Left kidney (tissue), 2 donors: ENCODE results near the gene GAMT. TPM values are rescaled to one million over a fixed set of nuclear protein-coding genes. Genes with fewer than 3 reads are reported as not detected.

Experiments
- DNase-seq: peaks from one replicate; pipeline ENCODE4 v3.0.0-alpha.2; 2013
- polyA plus RNA-seq: library from polyadenylated mRNA; unstranded; fragments of 120-200 nt; gene quantifications from one replicate; pipeline ENCODE4 v1.2.1, GENCODE V29; 2013; ENCODE audit not compliant: insufficient read length

Gene GAMT
- polyA plus RNA-seq, 1 donor, result 25.7 TPM

DNA sequence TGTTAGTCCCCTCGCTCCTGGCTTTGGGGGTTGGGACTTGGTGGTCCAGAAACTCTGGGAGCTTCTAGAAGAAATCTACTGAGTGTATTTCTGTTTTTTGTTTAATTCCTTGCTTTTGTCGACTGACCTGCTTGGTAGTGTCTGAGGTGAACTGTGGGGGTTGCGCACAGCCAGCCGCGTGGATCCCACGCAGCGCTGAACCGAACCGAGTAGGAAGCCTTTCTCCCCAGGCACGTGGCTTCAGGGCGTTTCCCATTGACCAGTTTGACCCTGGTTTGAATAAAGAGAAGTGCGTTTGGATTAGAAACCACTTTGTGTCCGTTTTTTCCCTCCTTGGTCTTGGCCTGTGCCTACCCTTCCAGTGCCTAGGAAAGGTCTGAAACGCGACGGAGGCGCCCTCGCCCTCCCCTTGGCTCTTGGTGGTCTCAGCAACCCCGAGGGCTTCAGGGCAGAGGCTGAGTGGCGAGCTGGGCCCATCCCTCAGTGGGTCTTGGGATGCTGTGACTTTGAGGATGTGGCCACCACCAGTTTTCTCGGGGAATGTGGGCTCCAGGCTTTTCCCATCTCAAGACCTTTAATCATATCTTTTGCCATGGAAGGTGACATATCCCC is 34.1 kb upstream of the GAMT start:
- DNase-seq, result no peak

DNA sequence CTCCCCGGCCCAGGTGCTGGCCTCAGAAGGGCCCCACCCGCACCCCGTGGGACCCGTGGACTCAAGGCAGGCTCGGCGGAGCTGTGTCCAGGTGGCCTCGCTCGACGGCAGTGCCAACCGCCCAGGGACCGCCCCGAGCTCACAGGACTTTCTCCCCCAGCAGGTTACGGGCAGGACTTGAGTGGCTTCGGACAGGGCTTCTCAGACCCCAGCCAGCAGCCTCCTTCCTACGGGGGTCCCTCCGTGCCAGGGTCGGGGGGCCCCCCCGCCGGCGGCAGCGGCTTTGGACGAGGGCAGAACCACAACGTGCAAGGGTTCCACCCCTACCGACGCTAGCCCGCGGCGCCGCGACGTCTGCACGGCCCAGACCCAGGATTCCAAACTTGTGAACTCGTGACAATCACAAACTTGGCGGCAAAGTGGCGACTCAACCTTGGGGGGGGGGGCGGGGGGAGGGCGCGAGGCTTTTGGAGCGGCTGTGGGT is 33.3 kb upstream of the GAMT start:
- no peak for DNase-seq

DNA sequence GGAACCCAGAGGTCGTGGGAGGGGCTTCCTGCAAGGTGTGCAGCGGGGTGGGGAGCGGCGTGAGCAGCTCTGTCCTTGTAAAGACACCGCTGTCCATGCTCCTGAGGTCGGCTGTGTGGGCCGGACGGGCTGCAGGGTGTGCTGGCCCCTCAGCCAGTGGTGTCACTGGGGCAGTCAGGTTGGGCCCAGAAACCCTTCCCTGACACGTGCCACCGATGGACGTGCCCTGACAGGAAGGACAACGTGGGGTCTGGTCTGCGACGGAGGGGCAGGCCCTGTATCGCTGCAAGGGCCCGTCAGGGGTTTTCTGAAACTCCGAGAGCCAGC is 32.7 kb upstream of the GAMT start:
- no peak for DNase-seq

DNA sequence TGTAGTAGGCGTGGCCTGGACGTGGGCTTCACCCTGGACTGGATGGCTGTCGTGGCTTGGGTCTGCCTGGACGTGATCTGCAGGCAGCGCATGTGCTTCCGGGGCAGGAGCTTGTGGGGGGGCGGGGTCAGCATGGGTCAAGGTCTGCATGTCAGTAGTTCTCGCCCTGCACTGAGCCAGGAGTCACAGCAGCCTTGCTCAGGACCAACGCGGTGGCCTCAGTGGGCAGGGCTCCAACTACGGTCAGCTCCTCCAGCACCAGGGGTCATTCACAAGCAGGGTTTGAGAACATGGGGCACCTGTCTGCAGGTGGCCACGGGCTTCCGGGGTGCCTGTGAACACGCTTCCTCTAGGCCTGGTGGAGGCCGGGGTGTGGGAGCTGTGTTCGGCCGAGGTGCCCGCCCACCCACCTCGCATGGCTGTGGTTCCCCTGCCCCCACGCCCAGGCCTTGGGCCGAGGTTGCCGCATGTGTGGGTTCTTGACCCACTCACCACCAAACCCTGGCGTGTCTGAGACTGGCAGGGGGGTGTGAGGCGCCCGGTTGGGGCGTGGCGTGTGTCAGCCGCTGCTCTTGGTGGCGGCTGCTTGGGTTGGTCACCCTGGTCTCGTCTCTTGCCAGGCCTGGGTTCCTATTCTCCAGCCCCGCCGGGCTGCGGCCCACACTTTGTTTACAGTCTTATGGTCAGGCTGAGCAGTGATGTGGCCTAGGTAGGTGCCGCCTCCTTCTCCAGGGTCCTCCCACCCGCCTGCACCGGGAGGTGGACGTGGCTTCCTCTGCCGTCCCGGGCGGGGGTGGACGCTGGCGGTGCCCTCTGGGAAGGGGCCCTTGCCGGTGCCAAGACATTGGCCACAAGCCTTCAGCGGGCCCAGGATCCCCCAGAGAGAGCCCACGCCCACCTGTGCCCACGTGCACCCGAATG is 32.0 kb upstream of the GAMT start:
- no peak for DNase-seq

DNA sequence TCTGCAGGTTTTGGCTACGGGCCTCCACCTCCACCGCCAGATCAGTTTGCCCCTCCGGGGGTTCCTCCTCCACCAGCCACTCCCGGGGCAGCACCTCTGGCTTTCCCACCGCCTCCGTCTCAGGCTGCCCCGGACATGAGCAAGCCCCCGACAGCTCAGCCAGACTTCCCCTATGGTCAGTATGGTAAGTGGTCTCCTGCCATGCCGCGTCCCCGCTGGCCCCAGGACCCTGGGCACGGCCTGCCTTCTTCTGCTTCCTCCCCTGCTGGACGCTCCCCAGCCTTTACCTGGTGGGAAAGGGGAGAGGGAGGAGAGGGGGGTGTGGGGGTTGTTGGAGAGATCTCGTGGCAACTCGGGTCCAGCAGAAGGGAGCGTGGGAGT is 31.2 kb upstream of the GAMT start:
- no peak for DNase-seq

DNA sequence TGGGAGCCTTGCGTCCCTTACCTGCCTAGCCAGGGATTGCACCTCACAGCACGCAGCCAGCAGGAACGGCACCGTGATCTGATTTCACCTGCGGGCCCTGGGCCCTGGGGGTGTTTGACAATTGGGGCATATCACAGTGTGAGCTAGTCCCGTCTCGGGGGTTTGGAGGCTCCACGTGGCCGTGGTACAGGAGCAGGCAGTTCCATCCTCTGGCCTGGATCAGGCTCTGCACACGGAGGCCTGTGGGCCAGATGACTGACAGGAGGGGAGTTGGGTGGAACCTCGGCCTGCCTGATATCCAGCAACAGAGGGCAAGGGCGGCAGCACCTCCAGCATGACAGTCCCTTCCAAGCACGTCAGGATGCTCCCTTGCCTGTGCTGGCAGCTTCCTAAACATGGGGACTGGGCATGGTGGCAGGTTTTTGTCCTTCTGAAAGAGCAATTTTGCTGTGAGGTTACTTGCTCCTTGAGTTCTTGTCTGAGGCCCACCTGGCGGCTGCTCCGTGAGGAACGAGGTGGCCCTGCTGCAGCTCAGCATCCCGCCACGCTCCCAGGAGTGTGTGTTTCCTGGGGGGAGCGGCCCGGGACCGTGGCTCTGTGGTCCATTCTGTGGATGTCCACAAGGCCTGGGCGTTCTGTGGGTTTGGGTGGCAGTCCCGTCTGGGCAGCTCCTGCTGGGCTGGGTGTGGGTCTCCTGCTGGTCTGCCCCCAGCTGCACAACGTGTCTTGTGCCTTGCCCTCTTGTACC is 30.6 kb upstream of the GAMT start:
- no peak for DNase-seq

DNA sequence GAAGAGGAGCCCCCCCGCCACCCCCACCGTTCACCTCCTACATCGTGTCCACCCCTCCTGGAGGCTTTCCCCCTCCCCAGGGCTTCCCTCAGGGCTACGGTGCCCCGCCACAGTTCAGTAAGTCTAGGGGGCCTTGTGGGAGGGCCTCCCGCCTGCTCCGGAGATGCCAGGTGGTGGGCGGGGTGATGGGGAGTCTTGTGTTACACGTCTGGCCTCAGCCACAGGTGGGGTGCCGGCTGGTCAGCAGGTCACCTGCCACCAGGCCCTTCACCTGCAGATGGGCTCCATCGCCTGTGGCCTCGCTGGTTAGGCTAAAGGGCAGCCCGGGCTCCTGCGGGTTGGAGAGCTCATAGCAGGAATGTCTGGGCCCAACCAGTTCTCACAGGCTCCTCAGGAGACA is 28.9 kb upstream of the GAMT start:
- no peak for DNase-seq

DNA sequence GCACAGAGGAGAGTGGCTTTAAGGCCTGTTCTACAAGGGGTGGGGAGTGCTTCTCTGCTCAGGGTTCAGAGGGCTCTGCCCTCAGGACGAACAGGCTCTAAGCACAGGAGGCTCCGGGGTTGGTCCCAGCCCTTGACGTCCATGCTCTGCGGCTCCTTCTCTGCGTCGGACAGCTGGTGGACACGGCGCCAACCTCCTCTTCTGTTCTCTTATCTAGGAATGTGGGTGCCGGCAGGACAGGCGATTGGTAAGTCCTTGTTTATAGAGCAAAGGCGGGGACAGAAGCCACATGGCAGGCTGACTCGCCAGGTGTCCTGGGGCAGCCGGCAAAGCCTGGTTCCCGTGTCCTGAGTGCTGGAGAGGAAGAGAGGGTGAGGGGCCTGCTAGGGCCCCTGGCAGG is 28.4 kb upstream of the GAMT start:
- DNase-seq, result no peak

DNA sequence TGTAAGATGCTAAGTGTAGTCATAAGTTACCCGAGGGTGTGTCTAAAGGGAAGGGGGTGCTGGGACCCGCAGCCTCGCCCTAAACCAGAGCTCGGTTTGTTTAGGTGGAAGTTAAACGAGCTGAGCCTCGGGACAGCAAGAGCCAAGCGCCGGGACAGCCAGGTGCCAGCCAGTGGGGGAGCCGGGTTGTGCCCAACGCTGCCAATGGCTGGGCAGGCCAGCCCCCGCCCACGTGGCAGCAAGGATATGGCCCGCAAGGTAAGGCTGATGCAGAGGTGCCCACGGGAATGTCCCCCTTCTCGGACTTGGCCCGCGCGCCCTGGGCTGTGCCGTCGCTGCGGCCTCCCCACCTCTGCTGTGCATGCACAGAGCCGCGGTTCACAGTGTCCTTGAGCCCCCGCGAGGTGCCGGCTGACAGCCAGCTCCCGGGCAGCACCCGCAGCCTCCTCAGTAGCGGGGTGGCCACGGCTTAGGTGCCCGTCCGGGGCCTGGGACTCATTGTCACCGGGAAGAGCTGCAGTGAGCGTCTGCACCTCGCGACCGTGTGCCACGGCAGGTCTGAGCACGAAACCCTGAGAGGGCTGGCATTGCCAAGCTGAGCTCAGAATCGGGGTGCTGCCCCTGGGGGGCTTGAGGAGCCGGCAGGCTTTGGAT is 27.5 kb upstream of the GAMT start:
- DNase-seq, result no peak

DNA sequence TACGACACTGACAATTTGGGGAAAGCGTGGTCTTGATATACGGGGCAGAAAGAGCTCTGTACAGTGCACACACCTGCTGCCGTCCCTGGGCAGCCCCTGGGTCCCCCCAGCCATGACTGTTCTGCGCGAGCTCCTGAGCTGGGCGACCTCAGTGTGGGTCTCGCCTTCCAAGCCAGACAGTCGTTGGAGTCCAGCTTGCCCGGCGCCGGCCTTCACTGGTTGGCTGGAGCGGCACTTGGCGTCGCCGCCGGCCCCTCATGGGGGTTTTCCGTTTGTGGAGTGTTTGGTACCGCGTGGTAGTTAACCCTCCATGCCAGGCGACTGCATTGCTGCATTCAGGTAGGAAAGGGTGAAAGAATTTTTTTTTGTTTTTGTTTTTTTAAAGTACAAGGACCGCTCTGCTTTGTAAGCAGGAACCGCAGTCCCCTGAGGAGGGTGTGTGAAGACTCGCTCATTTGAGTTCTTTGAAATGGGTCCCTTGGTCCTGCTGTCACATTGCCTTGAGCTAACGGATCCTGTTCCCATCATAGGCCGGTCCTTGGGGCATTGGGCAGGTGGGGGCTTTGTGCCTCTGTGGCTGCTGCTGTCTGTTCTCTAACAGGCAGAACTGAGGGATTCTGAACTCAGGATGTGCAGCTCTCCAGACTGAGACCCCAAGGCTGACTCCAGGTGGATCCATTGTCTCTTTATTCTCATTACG is 26.0 kb upstream of the GAMT start:
- no peak for DNase-seq

DNA sequence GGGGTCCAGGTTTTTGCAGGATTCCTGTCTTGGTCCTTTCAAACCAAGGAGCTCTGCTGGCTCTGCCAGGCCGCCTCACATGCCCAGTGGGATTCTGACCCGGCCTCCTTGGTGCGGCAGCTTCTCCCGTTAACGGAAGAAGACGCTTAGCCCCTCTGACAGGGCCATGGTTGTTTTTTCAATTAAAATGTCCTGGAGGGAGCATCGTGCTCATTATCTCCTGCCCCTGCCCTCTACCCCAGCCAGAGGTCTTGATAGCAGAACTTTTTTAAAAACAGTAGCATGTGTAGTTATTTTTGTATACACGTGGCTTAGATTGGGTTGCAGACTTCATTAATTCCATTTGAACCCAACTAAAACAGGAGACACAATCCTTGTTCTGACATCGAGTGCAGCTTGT is 25.4 kb upstream of the GAMT start:
- DNase-seq, result no peak

DNA sequence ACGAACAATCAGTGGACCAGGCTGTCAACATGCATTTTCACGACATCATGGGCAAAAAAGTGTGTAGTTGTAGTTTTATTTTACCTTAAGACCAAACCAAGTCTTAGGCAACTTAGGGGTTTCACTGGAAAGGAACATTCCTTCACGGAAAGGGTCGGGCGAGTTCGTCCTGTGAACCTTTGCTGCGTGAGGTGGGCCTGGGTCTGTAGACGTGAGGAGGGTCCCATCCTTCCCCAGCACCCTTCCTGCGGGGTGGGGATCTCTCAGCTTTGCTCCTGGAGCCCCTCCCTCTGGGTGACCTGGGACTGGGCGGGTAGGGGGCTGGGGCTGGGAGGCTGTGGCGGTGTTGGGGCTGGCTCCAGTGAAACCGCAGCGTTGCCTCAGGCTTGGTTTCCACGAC is 24.6 kb upstream of the GAMT start:
- no peak for DNase-seq

DNA sequence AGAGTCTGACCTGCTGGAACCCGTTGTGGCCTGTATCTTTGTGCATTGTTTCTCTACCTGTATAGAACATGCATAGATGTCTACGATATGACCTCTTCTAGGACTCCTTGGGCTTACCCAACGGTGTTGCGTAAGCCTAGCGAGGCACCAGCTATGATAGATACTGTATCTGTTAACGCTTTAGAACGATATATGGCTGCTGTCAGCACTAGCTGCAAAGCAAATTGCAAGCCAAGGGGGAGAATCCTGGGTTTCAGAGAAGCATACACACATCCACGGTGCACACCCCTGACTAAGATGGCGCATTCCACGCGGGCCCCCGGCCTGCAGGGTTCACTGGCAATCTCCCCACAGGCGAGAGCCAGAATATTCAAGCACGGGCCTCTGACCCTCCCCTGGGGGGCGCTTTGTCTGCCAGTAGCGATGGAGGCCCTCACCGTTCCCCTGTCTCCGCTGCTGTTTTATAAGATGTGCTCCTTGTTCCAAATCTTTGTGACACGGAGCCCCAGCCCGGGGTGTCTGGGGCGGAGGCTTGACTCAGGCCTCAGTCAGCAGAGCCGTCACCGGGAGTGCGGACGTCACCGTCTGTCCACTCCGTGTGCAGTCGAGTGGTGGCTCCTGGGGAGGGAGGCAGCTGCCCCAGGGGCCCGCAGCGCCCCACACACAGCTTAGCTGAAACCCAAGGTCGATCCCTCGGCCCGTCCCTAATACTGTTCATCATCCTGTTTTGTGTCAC is 23.9 kb upstream of the GAMT start:
- DNase-seq, result no peak

DNA sequence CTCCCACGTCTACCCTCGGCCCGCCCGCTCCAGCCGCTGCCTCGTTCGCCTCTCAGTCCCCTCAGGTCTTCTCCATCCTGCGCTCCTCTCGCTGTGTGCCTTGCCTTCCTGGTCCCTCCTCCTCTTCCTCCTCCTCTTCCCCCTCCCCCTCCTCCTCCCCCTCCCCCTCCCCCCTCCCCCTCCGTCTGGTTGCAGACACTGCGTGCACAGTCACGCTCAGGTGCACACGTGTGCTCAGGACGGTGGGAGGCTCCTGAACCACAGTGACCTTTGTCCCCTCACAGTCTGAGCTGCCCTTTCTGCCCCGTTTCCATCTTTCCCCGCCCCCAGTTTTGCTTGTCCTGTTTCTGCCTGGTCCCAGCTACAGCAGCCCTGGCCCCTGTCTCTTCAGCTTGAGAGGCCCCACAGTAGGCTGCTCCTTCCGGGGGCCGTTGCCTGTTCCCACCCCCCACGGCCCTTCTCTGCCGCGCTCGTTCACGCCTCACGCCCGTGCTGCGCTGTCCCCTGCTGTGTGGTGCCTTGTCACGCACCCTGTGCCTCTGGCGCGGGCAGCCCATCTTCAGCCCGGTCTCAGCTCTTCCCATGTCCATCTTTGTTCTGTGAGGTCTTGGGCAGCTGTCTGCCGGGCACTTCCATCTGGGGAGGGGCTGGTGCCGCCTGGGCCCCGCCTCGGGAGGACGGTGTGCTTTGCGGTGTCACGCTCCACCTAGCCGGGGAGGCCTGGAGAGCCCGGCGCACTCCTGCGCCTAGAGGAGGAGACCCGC is 23.0 kb upstream of the GAMT start:
- DNase-seq, result no peak

DNA sequence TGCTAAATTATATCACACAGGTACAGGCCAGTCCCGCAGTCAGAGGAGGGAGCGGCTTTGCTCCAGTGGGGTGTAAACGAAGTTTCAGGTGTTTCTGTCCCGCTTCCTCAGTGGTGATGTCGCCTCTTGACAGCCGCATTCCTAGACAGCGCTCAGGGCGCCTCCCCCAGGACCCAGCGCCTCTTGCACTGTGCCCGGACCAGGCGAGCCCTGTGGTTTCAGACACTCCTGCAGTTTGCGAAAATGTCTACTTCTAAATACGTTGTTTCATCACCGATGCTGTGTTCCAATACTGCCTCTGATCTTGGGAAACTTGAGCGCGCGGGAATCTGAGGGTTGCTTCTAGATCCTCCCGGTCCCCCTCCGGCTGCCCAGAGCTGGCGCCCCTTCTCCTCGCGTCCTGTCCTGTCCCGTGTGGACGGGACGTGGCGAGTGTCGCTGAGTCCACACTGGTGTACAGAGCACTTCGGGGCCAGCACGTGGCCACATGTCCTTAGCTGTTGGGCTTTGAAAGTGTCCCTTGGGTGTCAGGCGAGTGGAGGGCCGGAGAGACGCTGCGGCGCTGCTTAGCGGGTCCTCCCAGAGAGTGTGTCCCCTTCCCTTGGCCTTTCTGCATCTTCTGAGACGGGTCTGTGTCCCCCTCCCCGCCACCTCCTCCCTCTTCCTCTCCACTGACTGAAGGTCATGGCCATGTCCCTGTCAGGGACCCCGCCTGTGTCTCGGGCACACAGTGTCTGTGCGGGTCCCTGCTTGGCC is 22.3 kb upstream of the GAMT start:
- DNase-seq, result no peak

DNA sequence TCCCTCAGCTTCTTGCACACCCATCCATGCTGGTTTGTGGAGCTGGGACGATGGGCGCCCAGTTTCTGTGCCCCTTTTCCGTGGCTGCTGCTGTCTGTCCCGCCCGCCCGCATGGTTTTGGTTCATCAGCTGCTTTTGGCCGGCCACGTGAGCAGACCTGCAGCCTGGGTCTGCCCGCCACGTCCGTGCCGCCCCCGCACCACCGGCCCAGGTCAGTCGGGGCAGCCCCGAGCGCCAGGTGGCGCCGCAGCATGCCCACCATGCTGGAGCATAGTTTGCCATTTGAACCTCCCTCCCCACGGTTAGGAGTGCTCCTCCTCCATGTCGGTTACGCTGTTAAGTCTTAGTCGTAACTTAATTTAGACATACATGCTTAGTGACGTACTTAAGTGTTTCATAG is 21.6 kb upstream of the GAMT start:
- DNase-seq, result no peak

DNA sequence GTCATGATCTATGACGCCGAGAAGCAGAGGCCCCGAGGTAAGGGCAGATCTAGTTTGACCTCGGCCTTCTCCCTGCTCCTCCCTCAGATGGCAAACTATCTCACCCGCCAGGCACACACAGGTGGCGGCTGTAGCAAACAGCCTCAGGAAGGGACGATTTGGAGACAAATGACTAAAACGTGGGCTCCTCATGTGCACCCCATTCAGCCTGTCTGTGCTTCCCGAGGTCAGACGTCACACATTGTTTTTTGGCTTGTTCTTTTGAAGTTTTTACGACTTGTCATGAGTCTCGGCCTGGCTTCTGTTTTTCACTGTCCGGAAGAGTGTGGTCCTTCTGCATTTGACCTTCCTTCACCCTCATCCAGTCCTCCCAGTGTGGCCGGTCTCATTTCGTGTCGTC is 21.0 kb upstream of the GAMT start:
- no peak for DNase-seq

DNA sequence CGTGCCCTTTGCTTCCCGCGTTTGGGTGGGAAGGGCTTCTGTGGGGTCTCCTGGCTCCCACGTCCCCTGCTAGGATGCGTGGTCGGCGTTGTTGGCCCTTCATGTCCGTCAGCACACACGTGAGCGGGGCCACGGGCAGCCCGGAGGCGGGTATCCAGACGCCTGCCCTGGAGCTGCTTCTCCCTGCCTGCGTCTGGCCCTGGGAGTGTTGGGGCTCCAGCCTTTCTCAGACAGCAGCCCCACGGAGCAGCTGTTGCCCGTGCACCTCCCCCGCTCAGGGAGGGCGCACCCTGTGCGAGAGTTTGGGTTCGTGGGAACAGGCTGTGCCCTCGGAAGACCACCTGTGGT is 20.6 kb upstream of the GAMT start:
- DNase-seq, result no peak

DNA sequence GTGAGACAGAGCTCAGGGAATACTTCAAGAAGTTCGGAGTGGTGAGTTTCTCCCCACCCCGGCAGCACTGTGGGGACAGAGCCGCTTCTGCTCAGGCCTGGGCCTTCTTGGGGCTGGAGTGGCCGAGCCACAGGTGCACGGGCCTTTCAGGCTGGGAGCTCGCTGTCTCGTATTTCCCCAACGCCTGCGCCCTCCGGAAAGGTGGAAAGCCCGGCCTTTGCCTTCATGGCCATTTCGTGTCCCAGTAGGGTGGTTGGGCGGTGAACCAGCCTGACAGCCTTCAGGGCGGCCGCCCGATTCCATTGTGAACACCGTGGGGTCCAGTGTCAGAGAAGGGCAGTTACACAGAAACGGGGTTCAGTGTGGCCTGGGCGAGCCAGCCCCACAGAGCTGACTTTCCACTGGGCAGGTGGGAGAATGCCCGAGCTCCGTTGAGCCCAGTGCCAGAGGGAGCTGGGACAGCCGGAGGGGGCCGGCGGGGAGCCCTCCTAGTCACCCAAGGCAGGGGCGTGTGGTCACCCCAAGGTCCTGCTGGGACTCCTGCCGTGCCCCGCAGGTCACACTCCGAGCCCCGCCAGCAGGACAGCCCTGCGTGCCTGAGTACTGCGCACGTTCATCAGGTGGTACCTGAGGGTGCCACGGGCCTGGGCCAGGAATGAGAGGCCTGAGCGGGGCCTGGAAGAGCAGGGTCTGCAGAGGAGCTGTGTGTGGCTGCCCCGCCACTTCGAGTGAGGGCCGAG is 20.0 kb upstream of the GAMT start:
- DNase-seq, result no peak
